ENCODE data around the gene FRMD5.
A peak's percentile ranks its signal among the peaks of the same experiment; 100 is the strongest.
"Not testable (repeated sequence)": the region's sequence is repeated elsewhere in the genome, so short reads cannot be mapped to it uniquely, and the experiment has no call there.

The FRMD5 gene

DNA sequence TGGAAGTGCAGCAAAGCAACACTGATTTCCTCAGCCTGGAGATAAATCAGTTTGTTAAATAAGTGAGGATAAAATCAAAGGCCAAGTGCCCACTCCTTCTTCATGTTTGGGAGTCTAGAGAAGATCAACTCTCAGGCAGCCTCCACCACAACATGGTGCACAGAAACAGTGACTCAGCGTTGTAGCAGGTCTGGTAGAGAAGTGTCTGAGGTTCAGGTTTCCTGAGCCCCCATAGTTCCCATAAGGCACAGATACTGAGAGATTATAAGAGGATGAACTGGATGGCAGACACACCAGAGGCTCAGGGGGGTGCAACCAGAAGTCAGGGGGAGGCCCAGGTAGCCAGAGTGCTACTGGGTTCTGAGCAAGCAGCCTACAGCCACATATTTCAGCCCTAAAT lies 166.7 kb downstream of the FRMD5 start:
- no peak for DNase-seq

GRCh38 chr15:44024155-44024554 lies 170.9 kb downstream of the FRMD5 start:
- DNase-seq: peak; percentile 57

DNA sequence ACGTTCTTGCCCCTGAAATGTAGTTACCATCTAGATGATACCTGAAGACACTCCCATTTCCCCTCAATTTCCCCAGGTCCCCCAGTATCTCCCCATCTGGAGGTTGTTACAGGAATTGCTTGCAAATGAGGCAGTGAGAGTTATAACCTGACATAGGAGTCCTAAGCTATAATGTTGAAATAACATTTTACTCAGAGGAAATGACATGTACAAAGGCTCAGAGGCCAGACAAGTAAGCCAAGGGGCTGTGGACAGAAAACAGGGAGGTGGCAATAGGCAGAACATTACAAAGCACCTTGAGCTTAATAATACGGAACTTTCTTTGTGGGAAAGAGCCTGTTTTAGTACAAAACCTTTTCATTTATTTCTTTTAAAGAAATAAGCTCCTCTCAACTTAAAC lies 171.9 kb downstream of the FRMD5 start:
- DNase-seq: no peak

- DNase-seq: no peak
Observed at GRCh38 chr15:44018151-44018550, 176.9 kb downstream of the FRMD5 start.

GRCh38 chr15:44015545-44016305 lies 179.3 kb downstream of the FRMD5 start:
- DNase-seq: peak; percentile 88

DNA sequence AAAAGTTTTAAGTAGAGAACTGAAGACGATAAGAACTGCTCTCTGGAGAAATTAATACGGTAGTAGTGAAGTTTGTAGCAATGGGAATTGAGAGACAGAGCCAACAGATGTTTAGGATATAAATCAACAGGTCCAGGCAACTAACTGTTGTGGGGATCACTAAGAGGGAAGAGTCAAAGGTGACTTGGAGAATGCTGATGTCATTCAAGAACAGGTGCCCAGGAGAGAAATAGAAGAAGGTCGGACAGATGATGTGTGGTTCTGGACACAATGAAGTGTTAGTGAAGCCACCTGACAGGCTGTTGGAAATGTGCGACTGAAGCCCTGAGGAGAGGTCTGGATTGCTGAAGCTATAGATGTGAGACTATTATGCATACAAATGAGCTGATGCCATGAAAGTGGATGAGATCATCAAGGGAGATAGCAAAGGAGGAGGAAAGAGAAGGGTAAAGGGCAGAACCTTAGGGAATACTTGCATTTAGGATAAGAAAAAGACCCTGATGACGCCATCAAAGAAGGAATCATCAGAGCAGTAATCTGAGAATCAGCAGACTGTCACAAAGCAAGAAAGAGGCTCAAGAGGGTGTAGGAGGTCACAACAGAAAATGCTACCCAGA lies 183.7 kb downstream of the FRMD5 start:
- no peak for DNase-seq

DNA sequence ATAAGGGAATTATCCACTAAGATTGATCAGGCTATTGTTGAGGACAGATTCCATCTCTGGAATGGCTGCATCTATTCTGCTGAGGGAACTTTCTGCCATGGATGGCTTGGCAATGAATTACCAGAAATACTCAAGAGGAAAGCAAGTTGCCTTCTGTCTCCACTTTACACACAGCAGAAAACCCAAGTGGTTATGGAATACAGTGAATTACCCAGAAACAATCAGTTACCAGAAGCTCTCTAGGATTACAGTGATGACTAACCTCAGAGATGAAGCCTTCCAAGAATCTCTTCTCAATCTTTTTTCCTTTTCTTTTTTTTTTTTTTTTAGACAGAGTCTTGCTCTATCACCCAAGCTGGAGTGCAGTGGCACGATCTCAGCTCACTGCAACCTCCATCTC lies 185.0 kb downstream of the FRMD5 start:
- no peak for DNase-seq

DNA sequence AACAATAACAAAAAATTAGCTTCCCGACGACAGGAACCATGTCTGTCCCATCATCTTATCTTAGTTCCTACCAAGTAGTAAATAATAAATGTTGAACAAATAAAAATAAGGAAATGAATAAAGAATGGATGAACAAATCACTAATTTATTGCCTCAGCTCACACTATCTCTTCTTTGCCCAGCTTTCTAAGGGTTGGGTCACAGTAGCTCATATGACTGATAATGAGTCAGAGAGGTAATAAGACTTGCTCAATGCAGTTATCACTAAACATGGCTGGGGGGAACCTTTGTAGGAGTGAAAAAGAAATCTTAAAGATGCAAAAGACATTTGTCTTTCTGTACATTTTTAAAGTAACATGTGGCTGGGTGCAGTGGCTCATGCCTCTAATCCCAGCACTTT lies 186.0 kb downstream of the FRMD5 start:
- peak; percentile 57 for DNase-seq

- not testable (repeated sequence) for DNase-seq
Observed at GRCh38 chr15:44000248-44000647, 194.8 kb downstream of the FRMD5 start.

- DNase-seq: no peak
Observed at GRCh38 chr15:43998607-43999006, 196.5 kb downstream of the FRMD5 start.

DNA sequence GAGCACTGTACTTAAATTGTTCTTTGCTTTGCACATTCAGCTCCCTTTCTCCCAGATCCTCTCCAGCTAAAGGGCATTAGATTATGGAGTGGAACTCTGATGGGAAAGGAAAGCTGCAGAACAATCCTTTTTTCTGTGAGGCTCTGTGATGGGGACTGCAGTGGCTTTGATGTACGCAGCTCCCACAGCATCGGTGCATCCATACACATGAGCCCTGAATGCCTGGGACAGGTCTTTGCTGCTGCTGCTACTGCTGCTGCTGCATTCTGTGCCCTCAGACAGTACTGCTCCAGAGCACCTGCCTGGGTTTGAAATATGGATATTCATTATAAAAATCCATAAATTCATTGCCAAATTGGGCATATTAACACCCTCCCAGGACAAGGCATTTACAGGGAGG lies 203.9 kb downstream of the FRMD5 start:
- no peak for DNase-seq

GRCh38 chr15:43989938-43990337 lies 205.1 kb downstream of the FRMD5 start:
- no peak for DNase-seq

GRCh38 chr15:43988900-43989299 lies 206.2 kb downstream of the FRMD5 start:
- DNase-seq: no peak

DNA sequence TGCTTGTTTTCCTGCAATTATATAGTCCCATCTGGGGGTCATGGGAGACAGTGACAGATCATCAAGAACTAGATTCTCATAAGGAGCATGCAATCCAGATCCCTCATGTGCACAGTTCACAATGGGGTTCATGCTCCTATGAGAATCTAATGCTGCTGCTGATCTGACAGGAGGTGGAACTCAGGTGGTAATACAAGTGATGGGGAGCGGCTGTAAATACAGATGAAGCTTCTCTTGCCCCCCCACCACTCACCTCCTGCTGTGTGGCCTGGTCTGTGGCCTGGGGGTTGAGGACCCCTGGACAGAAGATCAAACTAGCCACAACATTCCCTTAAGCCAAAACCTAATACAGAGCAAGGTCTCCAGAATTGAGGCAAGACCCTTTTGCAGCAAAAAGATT lies 207.1 kb downstream of the FRMD5 start:
- no peak for DNase-seq

DNA sequence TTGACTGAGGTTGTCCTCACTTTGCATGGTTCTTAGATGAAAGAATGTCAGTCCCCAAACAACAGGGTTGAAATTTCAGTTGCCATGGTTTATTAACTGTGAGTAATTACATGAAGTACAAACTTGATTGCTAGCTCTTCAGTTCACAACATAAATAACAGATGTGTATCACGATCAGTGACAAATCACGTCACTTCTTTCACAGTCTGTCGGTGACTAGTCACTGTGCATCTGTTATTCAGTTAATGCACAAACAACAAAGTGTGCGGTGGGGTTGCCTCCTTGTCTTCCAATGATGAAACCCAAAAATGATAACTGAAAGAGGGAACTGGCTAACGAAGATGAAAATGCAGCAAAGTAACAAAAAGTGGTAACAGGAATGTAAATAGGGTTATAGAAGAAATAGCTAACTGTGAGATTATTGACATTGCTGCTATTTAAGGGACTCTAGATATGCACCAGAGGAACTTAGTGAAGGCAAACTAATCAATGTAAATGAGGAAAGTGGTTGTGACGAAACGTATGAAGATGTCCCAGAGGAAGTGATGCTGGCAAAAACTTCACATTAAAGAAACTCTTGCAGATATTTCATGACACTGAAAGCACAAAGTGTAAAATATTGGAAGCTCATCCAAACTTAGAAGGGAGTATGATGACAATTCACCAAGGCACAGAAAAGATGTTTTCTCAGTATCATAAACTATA lies 208.9 kb downstream of the FRMD5 start:
- no peak for DNase-seq

GRCh38 chr15:43981576-43981975 lies 213.5 kb downstream of the FRMD5 start:
- no peak for DNase-seq

- DNase-seq: no peak
Observed at GRCh38 chr15:43977072-43977884, 217.8 kb downstream of the FRMD5 start.

DNA sequence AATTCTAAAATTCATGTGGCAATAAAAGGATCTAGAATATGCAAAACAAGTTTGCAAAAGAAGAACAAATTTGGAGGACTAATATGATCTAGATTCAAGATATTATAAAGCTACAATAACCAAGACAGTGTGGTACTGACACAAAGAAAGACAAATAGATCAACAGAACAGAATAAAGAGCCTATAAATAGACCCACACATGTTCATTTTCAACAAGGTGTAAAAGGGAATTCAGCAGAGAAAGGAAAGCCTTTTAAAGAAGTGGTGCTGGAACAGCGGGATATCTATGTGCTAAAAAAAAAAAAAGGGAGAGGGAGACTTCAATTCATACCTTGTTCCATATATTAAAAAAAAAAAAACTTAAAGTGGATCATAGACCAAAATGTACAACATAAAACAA lies 219.3 kb downstream of the FRMD5 start:
- DNase-seq: no peak

DNA sequence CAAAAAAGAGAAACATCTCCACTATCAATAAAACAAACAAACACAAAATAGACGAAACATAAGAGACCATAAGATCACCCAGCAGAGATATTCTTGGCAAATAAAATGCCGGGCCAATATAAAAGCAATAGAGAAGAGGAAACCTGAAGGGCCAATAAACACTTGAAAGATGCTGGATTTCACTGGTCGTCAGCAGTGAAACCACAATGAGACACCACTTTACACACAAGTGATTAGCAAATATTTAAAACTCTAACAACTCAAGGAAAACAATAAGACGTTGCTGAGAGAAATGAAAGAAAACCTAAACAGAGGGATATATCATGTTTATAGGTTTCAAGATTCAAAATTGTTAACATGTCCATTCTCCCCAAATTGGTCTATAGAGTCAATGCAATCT lies 219.7 kb downstream of the FRMD5 start:
- DNase-seq: no peak

GRCh38 chr15:43974852-43975251 lies 220.2 kb downstream of the FRMD5 start:
- DNase-seq: no peak

- no peak for DNase-seq
Observed at GRCh38 chr15:43969802-43970375, 225.2 kb downstream of the FRMD5 start.

- DNase-seq: no peak
Observed at GRCh38 chr15:43968551-43968950, 226.5 kb downstream of the FRMD5 start.

- DNase-seq: no peak
Observed at GRCh38 chr15:43966646-43967045, 228.4 kb downstream of the FRMD5 start.

Measured in hematopoietic multipotent progenitor cell treated with erythropoietin and hydrocortisone succinate and interleukin-3 and kit ligand, for 6 days (in vitro differentiated cells).